OCI-LY7 (cell line): ENCODE results near the gene MYH10. TPM values are rescaled to one million over a fixed set of nuclear protein-coding genes. Genes with fewer than 3 reads are reported as not detected.

Experiments used
- BruUV-seq: library from RNA; stranded (reverse); fragments of 400-500 nt; replicated peaks from 2 replicates; lab custom pipeline; 2021; lab: Mats Ljungman, UMichigan
- CTCF ChIA-PET: fragments of 300-600 bp; sonication (Branson Sonifier 250); formaldehyde crosslinking; loops from one replicate; lab custom pipeline; 2022; ENCODE audit warnings: antibody characterized with exemption; ENCODE audit not compliant: unreplicated experiment; lab: Charles Lee
- POLR2A ChIA-PET: fragments of 300-600 bp; sonication (Branson Sonifier 250); formaldehyde crosslinking; loops from one replicate; lab custom pipeline; 2022; ENCODE audit warnings: antibody characterized with exemption; lab: Charles Lee
- DNase-seq: peaks from one replicate; pipeline ENCODE4 v3.0.0-alpha.2; 2015; ENCODE audit warnings: low spot score
- H2AFZ ChIP-seq: fragments of 200-600 bp; sonication (generic), shearing (Covaris generic); 2 replicates; pipeline ENCODE4 v1.6.1; 2014; ENCODE audit warnings: mild to moderate bottlenecking, antibody characterized with exemption, low read length, moderate library complexity
- H3K27ac ChIP-seq: fragments of 200-600 bp; sonication (generic); 2 replicates; pipeline ENCODE4 v1.5.1; 2014; ENCODE audit warnings: mixed run types, low read depth, mild to moderate bottlenecking, moderate library complexity, low read length, inconsistent platforms; ENCODE audit not compliant: poor library complexity, severe bottlenecking
- H3K36me3 ChIP-seq: fragments of 200-600 bp; sonication (generic); 2 replicates; pipeline ENCODE4 v1.6.1; 2014; ENCODE audit warnings: mild to moderate bottlenecking, antibody characterized with exemption, low read length, moderate library complexity, mixed read lengths; ENCODE audit not compliant: insufficient read depth
- H3K4me1 ChIP-seq: fragments of 200-600 bp; sonication (generic); 2 replicates; pipeline ENCODE4 v1.5.1; 2014; ENCODE audit warnings: mild to moderate bottlenecking, low read length; ENCODE audit not compliant: insufficient read depth, poor library complexity, severe bottlenecking
- H3K4me2 ChIP-seq: fragments of 200-600 bp; sonication (generic); 2 replicates; pipeline ENCODE4 v1.6.1; 2014; ENCODE audit warnings: mild to moderate bottlenecking, low read length
- H3K4me3 ChIP-seq: fragments of 200-600 bp; sonication (generic); 2 replicates; pipeline ENCODE4 v1.5.1; 2014; ENCODE audit warnings: mild to moderate bottlenecking, low read depth, low read length; ENCODE audit not compliant: poor library complexity, severe bottlenecking
- H3K79me2 ChIP-seq: fragments of 200-600 bp; sonication (generic); 2 replicates; pipeline ENCODE4 v1.6.1; 2016; ENCODE audit warnings: low read depth, mild to moderate bottlenecking, low read length, moderate library complexity, mixed read lengths; ENCODE audit not compliant: insufficient read depth
- H3K9me2 ChIP-seq: fragments of 200-600 bp; sonication (generic); 2 replicates; pipeline ENCODE4 v1.6.1; 2016; ENCODE audit warnings: mild to moderate bottlenecking, low read length, mixed read lengths; ENCODE audit not compliant: insufficient read depth
- H3K9me3 ChIP-seq: fragments of 200-600 bp; sonication (generic); 2 replicates; pipeline ENCODE4 v1.6.1; 2014; ENCODE audit warnings: mild to moderate bottlenecking, mixed run types, low read length, mixed read lengths
- H4K20me1 ChIP-seq: fragments of 200-600 bp; sonication (generic); 2 replicates; pipeline ENCODE4 v1.6.1; 2014; ENCODE audit warnings: mild to moderate bottlenecking, antibody characterized with exemption, low read length, moderate library complexity, mixed read lengths; ENCODE audit not compliant: insufficient read depth
- EZH2phosphoT487 ChIP-seq: fragments of 200-600 bp; sonication (generic); IDR thresholded peaks from 2 replicates; pipeline ENCODE4 v1.6.1; 2018; ENCODE audit warnings: low read depth, borderline replicate concordance, mild to moderate bottlenecking, mixed run types, antibody characterized with exemption, low read length, moderate library complexity, mixed read lengths
- intact Hi-C: fragments of 100-400 bp; cut with micrococcal nuclease; formaldehyde crosslinking; loops from one replicate; pipeline ENCODE4 v1.10.0; 2022; ENCODE audit not compliant: unreplicated experiment
- total RNA-seq, 2 experiments: library from RNA; depleted of rRNA in 1 of 2; stranded (reverse); fragments of >200 nt in 1 of 2; shearing (Covaris generic) in 1 of 2; gene quantifications; 2 replicates each; pipeline ENCODE4 v1.2.3, GENCODE V29; 2014 to 2022
- TF ChIP-seq, protein P1 (sequence below): fragments of 200-600 bp; sonication (generic); conservative IDR thresholded peaks from 2 replicates; pipeline ENCODE4 v1.5.1; 2014; ENCODE audit warnings: mild to moderate bottlenecking, antibody characterized with exemption, low read length, moderate library complexity, mixed read lengths

The MYH10 gene
- total RNA-seq, 2 experiments from 2014 or later = 41.9 to 60.4 TPM

DNA sequence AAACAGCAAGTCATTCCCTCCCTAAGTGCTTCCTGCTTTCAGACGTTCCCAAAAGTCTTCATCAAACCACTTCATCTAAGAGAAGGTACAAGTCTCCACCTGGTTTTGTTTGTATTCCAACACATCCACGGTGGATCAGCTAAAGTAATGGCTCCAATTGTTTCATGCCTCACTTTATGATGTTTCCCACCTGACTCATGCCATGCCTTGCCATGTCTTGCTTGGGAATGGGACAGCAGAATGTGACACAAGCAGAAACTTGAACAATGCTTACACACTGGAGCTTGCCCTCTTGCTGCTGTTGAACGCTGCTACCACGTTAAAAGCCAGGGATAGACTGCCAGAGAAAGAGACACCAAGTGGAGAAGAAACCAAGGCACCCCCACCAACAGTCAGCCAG is 43.8 kb downstream of the MYH10 start:
- ChIA-PET POLR2A (no interaction called here), CTCF (no interaction called here)
- Histone ChIP-seq H3K4me1 (no peaks in the 10 kb centered on the region), H3K27ac (no peak overlapping the region), H2AFZ (no peak overlapping the region), H3K79me2 (no peaks in the 10 kb centered on the region), H3K4me2 (no peak overlapping the region), H4K20me1 (no peaks in the 10 kb centered on the region), H3K9me3 (no peaks in the 10 kb centered on the region), H3K9me2 (no peaks in the 10 kb centered on the region), H3K4me3 (no peak overlapping the region), H3K36me3 (no peaks in the 10 kb centered on the region)
- no peak for TF ChIP-seq EZH2phosphoT487
- TF ChIP-seq, protein P1, sequence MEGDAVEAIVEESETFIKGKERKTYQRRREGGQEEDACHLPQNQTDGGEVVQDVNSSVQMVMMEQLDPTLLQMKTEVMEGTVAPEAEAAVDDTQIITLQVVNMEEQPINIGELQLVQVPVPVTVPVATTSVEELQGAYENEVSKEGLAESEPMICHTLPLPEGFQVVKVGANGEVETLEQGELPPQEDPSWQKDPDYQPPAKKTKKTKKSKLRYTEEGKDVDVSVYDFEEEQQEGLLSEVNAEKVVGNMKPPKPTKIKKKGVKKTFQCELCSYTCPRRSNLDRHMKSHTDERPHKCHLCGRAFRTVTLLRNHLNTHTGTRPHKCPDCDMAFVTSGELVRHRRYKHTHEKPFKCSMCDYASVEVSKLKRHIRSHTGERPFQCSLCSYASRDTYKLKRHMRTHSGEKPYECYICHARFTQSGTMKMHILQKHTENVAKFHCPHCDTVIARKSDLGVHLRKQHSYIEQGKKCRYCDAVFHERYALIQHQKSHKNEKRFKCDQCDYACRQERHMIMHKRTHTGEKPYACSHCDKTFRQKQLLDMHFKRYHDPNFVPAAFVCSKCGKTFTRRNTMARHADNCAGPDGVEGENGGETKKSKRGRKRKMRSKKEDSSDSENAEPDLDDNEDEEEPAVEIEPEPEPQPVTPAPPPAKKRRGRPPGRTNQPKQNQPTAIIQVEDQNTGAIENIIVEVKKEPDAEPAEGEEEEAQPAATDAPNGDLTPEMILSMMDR = no peak
- DNase-seq = no peak
- intact Hi-C loops = no loop called here
- BruUV-seq = no TSS peak

DNA sequence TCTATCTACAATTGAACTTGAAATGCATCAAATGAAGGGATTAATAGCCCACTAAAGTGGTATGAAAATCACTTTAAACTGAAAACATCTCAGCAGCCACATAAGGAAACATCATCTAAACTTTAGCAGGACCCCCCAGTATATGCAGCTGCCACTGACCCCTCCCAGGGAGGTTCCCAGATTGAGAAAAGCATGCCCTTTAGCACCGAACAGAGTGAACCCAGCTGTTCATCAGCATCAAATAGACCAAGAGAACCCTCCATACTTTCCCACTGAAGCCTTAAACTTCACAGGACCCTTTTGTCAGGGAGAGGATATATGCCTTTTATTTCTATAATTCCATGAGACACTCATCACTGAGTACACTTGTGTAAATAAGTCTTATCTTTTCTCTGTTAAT is 44.6 kb downstream of the MYH10 start:
- Histone ChIP-seq H3K4me1 (no peaks in the 10 kb centered on the region), H3K36me3 (no peaks in the 10 kb centered on the region), H3K9me3 (no peaks in the 10 kb centered on the region), H3K4me2 (no peak overlapping the region), H3K4me3 (no peak overlapping the region), H2AFZ (no peak overlapping the region), H4K20me1 (no peaks in the 10 kb centered on the region), H3K27ac (no peak overlapping the region), H3K79me2 (no peaks in the 10 kb centered on the region), H3K9me2 (no peaks in the 10 kb centered on the region)
- CTCF ChIA-PET = no interaction called here
- TF ChIP-seq, protein P1 = no peak
- no peak for TF ChIP-seq EZH2phosphoT487
- BruUV-seq = no TSS peak
- intact Hi-C loops = no loop called here
- POLR2A ChIA-PET = interaction anchor here (0.9 kb wide), 1 partner anchor 11 kb away, joined by 3 read pairs; no protein-coding TSS in a partner anchor
- no peak for DNase-seq

DNA sequence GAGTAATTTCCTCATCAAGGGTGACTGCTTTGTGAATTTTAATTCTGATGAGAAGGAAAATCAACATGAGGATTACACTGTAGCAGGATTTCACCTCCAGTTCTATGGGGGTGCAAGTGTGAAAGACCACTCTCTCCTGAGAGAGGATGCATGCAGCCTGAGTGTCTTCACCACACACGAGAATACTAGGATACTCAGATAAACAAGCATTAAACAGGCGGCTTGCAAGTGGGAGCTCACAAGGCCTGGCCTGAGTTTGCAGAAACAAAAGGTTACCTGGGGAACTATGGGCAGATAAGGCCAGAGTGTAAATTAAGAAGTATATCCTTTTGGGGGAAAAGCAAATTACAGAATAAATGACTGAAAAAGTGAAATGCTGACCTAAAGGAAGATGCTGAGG is 46.6 kb downstream of the MYH10 start:
- intact Hi-C loops = no loop called here
- no peak overlapping the region for H3K27ac ChIP-seq
- no peak for DNase-seq
- no peaks in the 10 kb centered on the region for H3K36me3 ChIP-seq
- H3K79me2 ChIP-seq = no peaks in the 10 kb centered on the region
- H3K9me2 ChIP-seq = no peaks in the 10 kb centered on the region
- no peaks in the 10 kb centered on the region for H4K20me1 ChIP-seq
- no TSS peak for BruUV-seq
- TF ChIP-seq, protein P1 = no peak
- TF ChIP-seq EZH2phosphoT487 = no peak
- ChIA-PET POLR2A (no interaction called here), CTCF (no interaction called here)
- no peaks in the 10 kb centered on the region for H3K9me3 ChIP-seq
- no peak overlapping the region for H2AFZ ChIP-seq
- H3K4me2 ChIP-seq = no peak overlapping the region
- no peaks in the 10 kb centered on the region for H3K4me1 ChIP-seq
- no peak overlapping the region for H3K4me3 ChIP-seq
